Measurements from ENCODE around the gene KIT.

DNA sequence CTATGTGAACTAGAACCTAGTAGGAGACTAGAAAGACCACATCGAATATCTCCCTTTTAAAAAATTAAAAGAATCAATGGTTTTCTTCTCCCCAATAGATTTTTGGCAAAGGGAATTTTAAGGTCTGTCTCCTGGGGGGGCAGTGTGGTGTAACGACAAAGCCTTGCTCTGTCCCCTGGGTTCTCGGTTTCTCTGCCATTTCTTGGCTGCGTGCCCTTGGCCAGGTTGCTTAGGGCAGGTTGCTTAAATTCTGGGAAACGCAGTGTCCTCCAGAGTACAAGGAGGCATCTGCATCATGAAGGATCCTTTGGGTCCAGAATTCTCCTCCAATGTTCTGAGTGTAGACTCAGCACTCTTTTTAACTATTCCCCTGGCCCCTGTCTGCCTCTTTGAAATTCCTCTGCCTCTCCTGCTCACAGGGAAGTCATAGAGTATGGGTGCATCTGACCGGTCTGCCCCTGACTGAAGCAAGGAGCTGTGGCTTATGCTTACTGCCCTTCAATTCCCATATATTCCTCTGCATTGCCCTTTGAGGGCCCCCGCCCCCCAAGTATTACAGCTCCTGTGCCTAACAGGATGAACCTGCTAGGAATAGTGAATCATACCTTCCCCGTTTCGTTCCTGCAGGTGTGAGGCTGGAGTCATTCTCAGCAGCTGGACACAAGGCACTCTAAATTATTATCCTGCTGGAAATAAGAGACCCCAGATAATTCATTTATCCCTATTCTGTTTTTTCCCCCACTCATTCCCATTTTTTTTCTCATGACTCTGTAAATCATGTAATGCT is 2.2 kb downstream of the KIT start:
- TF ChIP-seq, protein P1, sequence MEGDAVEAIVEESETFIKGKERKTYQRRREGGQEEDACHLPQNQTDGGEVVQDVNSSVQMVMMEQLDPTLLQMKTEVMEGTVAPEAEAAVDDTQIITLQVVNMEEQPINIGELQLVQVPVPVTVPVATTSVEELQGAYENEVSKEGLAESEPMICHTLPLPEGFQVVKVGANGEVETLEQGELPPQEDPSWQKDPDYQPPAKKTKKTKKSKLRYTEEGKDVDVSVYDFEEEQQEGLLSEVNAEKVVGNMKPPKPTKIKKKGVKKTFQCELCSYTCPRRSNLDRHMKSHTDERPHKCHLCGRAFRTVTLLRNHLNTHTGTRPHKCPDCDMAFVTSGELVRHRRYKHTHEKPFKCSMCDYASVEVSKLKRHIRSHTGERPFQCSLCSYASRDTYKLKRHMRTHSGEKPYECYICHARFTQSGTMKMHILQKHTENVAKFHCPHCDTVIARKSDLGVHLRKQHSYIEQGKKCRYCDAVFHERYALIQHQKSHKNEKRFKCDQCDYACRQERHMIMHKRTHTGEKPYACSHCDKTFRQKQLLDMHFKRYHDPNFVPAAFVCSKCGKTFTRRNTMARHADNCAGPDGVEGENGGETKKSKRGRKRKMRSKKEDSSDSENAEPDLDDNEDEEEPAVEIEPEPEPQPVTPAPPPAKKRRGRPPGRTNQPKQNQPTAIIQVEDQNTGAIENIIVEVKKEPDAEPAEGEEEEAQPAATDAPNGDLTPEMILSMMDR (IDR thresholded peaks at IDR 0.05) = no peak
- TF ChIP-seq POLR2A (IDR thresholded peaks at IDR 0.05) (no peak), EP300 (IDR thresholded peaks at IDR 0.05) (no peak), POLR2AphosphoS5 (IDR thresholded peaks at IDR 0.05) (no peak)
